Uterus (tissue), 4 donors: Measurements from ENCODE around the gene SLC4A4. TPM values are rescaled to one million over a fixed set of nuclear protein-coding genes. Genes with fewer than 3 reads are reported as not detected.

Source experiments
- DNase-seq, 2 donors: peaks; one replicate each; pipeline ENCODE4 v3.0.0-alpha.2; 2019 to 2020
- H3K27ac ChIP-seq, 2 donors: fragments of 200-600 bp; sonication (generic); 1 replicate in 1 of 2; 2 replicates in 1 of 2; pipeline ENCODE4 v1.5.1; 2016 to 2018
- H3K27me3 ChIP-seq, 2 donors: fragments of 200-600 bp; sonication (generic); one replicate each; pipeline ENCODE4 v1.5.1; 2018 to 2019; ENCODE audit warnings: control low read depth in 1 of 2
- H3K36me3 ChIP-seq, 2 donors: fragments of 200-600 bp; sonication (generic); one replicate each; pipeline ENCODE4 v1.5.1; 2019; ENCODE audit warnings: control low read depth in 1 of 2
- H3K4me1 ChIP-seq, 2 donors: fragments of 200-600 bp; sonication (generic); one replicate each; pipeline ENCODE4 v1.5.1; 2018 to 2019; ENCODE audit warnings: control low read depth in 1 of 2
- H3K4me3 ChIP-seq, 2 donors: fragments of 200-600 bp; sonication (generic); 1 replicate in 1 of 2; 2 replicates in 1 of 2; pipeline ENCODE4 v1.5.1; 2018 to 2019; ENCODE audit warnings: mild to moderate bottlenecking in 1 of 2
- H3K9me3 ChIP-seq, 2 donors: fragments of 200-600 bp; sonication (generic); one replicate each; pipeline ENCODE4 v1.5.1; 2019; ENCODE audit warnings: control low read depth in 1 of 2
- POLR2A ChIP-seq, 2 donors: fragments of 450-650 bp; IDR thresholded peaks; one replicate each; pipeline ENCODE4 v1.6.1; 2016; ENCODE audit warnings: antibody characterized with exemption in 2 of 2, mild to moderate bottlenecking in 1 of 2, moderate library complexity in 1 of 2
- intact Hi-C: fragments of 100-400 bp; cut with DNase I; formaldehyde crosslinking; loops from one replicate; pipeline ENCODE4 v1.15.1; 2023; ENCODE audit warnings: low total_unique reads
- total RNA-seq, 4 donors: library from RNA; depleted of rRNA in 3 of 4; stranded (reverse); fragments of >200 nt in 3 of 4; gene quantifications; one replicate each; pipeline versions ENCODE4 v1.1.0 to v1.2.4, GENCODE V29; 2014 to 2023
- TF ChIP-seq, protein P1 (sequence below), 4 experiments: fragments of 200-600 bp in 2 of 4; fragments of 450-650 bp in 2 of 4; sonication (generic) in 2 of 4; IDR thresholded peaks; one replicate each; pipeline ENCODE4 v1.5.1; 2016 to 2019; ENCODE audit warnings: antibody characterized with exemption in 4 of 4, mild to moderate bottlenecking in 2 of 4, moderate library complexity in 1 of 4
- donor health status: DM: yes; HTN: yes; CAD: no.

The SLC4A4 gene
- total RNA-seq, 4 donors from 2014 or later: 0.29 to 9.0 (median 0.87) TPM

DNA sequence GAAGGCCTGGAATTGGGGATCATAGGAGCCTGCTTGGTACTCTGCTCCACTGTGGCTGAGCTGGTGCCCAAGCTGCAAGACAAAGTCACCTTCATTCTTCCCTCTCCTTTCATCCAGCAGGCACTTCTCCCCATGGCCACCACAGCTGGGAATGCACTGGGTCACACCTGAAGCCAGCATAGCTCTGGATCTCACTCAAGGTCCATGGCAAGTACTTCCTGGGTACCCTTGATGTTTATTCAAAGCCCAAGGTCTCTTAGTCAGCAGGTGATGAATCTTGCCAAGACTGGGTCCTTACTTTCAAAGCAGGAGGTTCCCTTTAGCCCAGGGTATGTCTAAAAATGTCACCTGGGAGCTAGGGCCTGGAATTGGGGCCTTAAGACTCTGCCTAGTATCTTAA, 4.9 kb upstream of the SLC4A4 start:
- H3K9me3 ChIP-seq: no peaks in the 10 kb centered on the region
- no peaks in the 10 kb centered on the region for H3K27me3 ChIP-seq
- DNase-seq: no peak
- no peak overlapping the region for H3K4me3 ChIP-seq
- intact Hi-C loops: no loop called here
- TF ChIP-seq POLR2A (IDR thresholded peaks at IDR 0.05): no peak
- TF ChIP-seq, protein P1, sequence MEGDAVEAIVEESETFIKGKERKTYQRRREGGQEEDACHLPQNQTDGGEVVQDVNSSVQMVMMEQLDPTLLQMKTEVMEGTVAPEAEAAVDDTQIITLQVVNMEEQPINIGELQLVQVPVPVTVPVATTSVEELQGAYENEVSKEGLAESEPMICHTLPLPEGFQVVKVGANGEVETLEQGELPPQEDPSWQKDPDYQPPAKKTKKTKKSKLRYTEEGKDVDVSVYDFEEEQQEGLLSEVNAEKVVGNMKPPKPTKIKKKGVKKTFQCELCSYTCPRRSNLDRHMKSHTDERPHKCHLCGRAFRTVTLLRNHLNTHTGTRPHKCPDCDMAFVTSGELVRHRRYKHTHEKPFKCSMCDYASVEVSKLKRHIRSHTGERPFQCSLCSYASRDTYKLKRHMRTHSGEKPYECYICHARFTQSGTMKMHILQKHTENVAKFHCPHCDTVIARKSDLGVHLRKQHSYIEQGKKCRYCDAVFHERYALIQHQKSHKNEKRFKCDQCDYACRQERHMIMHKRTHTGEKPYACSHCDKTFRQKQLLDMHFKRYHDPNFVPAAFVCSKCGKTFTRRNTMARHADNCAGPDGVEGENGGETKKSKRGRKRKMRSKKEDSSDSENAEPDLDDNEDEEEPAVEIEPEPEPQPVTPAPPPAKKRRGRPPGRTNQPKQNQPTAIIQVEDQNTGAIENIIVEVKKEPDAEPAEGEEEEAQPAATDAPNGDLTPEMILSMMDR (IDR thresholded peaks at IDR 0.05): no peak
- no peaks in the 10 kb centered on the region for H3K36me3 ChIP-seq
- H3K27ac ChIP-seq: no peak overlapping the region
- H3K4me1 ChIP-seq: no peaks in the 10 kb centered on the region

DNA sequence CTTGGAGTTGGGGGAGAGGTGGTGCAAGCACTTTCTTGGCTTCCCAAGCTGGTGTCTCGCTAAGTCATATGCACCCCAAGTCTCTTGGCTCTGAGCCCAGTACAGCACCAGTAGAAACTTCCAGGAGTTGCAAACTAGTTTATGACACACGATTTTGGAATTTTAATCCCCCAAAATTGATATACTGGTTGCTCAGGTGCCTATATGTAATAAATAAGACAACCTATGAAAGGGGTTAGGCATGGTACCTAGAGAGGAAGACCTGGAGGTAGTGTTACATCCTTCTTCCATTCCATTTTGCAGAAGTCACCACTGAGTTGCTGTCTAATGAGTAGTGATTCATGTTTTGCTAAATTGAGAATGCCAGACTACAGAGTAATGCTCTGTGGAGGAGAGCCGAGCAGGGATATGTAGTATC, 4.3 kb upstream of the SLC4A4 start:
- DNase-seq: no peak
- no peaks in the 10 kb centered on the region for H3K9me3 ChIP-seq
- H3K4me3 ChIP-seq: no peak overlapping the region
- H3K4me1 ChIP-seq: no peaks in the 10 kb centered on the region
- H3K36me3 ChIP-seq: no peaks in the 10 kb centered on the region
- no peaks in the 10 kb centered on the region for H3K27me3 ChIP-seq
- no peak overlapping the region for H3K27ac ChIP-seq
- no peak for TF ChIP-seq POLR2A (IDR thresholded peaks at IDR 0.05)
- TF ChIP-seq, protein P1 (IDR thresholded peaks at IDR 0.05): no peak
- intact Hi-C loops: no loop called here

DNA sequence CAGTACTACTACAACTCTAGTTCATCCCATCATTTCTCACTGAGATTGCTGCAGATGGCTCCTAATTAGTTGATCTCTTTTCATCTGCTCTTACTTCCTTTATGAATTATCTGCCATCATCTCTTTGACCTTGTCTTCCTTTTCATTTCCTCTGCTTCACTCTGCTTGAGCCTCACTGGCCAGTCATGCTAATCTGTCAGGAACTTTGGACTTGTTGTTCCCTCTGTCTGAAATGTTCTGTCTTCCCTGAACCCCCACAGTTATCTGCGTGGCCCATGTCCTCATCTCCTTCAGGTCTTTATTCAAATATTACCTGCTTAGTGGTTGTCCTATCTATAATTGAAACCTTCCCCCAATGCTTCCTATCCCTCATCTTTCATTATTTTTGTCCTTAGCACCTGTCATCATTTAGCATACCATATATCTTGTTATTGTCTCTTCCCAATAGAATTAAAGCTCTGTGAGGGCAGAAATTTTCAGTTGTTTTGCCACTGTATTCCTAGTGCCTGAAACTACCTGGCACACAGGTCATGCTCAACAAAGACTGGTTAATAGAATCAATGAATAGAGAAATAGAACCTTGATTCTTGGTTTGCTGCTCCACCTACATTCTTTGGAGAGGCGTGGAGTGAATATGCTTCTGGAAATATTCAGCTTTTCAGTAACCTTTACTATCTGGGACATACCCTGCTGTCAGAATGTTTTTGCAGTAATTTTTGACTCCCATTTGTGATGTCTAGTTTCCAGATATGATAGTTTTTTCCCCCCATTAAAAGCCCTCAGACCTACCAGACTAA, 5.0 kb downstream of the SLC4A4 start:
- H3K4me3 ChIP-seq: no peak overlapping the region
- H3K4me1 ChIP-seq: no peaks in the 10 kb centered on the region
- H3K27me3 ChIP-seq: no peaks in the 10 kb centered on the region
- intact Hi-C loops: no loop called here
- no peaks in the 10 kb centered on the region for H3K36me3 ChIP-seq
- H3K27ac ChIP-seq: no peak overlapping the region
- H3K9me3 ChIP-seq: no peaks in the 10 kb centered on the region
- DNase-seq: no peak
- TF ChIP-seq, protein P1 (IDR thresholded peaks at IDR 0.05): no peak
- TF ChIP-seq POLR2A (IDR thresholded peaks at IDR 0.05): no peak

DNA sequence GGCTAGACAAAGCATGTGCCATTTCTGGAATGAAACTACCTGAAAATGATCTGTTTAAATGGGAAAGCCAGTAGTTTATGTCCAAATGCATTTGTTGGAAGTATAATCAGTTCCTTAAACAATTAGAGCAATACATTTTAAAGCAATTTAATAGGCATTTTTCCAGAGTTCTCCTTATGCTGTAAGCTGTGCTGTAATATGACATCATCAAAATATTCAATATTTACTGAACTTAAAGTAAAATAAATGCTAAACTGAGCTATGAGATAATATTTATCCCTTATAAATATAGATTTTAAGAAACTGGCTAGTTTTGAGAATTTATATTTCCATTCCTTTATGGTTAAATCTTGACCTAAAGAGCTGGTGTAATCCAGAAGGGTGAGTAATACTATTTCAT, 7.9 kb downstream of the SLC4A4 start:
- no peaks in the 10 kb centered on the region for H3K36me3 ChIP-seq

DNA sequence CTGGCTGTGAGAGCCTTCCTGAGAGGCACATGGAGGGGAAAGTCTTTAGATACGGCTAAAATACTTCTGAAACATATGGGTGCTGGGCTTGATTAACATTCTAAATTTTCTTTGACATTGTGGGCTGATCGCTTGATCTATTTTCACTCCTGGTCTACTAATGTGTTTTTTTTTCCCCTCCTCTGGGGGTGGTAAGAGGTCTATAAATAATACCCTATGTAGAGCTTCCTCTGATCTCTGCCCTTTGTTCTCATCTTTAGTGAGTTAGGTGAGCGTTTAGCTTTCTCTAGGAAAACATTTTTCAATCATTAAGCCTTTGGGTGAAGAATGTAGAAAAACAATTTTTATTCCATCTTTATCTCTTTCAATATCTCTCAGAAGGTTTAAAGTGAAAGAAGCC, 9.8 kb downstream of the SLC4A4 start:
- intact Hi-C loops: no loop called here
- Histone ChIP-seq H3K27me3 (no peaks in the 10 kb centered on the region), H3K36me3 (no peaks in the 10 kb centered on the region), H3K4me1 (no peaks in the 10 kb centered on the region), H3K4me3 (no peak overlapping the region), H3K27ac (no peak overlapping the region), H3K9me3 (no peaks in the 10 kb centered on the region)
- DNase-seq: no peak
- TF ChIP-seq, protein P1 (IDR thresholded peaks at IDR 0.05): no peak
- TF ChIP-seq POLR2A (IDR thresholded peaks at IDR 0.05): no peak

More for the DNA sequence above, 7.9 kb downstream of the SLC4A4 start:
- H3K27me3 ChIP-seq: no peaks in the 10 kb centered on the region
- H3K9me3 ChIP-seq: no peaks in the 10 kb centered on the region
- intact Hi-C loops: no loop called here
- DNase-seq: no peak
- no peaks in the 10 kb centered on the region for H3K4me1 ChIP-seq
- H3K4me3 ChIP-seq: no peak overlapping the region
- TF ChIP-seq, protein P1 (IDR thresholded peaks at IDR 0.05): no peak
- no peak for TF ChIP-seq POLR2A (IDR thresholded peaks at IDR 0.05)
- no peak overlapping the region for H3K27ac ChIP-seq
